ENCODE results near the gene ENTR1. TPM values are rescaled to one million over a fixed set of nuclear protein-coding genes. Genes with fewer than 3 reads are reported as not detected.

The ENTR1 gene
- polyA plus RNA-seq, 1 donor from 2014 or later: 63.7 TPM

DNA sequence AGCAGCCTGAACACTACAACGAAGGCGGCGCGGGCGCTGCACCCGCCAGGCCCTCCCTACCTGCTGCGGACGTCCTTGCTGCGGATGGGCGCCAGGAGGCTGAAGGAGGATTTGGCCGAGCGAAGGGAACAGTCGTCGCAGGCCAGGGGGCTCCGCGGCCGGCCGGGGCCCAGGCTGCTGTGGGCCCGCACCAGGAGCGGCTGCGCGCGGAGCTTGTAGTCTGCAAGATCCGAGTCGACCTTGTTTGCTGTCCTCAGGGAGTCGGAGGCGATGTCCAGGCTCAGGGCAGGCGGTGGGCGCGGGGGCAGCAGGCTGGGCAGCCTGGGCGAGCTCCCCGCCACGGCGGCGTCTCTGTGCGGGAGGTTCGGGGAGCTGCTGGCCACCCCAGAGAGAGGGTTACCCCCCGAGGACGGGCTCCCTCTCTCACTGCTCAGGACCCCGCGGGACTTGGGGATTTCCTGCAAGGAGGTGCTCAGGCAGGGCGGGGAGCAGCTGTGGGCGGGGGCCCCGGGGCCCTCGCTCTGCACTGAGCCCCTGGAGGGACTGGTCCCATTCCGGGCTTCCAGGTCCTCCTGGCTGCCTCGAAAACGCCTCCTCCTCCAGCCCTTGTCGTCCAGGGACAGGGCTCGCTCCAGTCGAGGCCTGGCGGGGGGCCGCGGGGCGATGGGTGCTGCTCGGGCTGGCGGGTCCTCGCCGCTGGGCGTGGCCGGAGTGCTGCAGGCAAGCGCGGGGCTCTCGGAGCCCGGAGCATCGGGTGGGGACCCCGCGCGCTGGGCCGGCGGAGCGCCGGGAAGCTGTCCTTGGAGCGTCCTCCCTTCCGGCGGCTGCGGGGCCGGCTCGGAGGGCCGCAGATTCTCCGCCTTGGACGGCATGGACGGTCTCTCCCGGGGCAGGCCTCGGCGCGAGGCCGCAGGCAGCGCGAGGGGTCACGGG, 28.4 kb upstream of the ENTR1 start:
- TF ChIP-seq EP300 (conservative IDR thresholded peaks at IDR 0.05; ENCODE audit: poor library complexity, severe bottlenecking): no peak
- TF ChIP-seq, protein P1, sequence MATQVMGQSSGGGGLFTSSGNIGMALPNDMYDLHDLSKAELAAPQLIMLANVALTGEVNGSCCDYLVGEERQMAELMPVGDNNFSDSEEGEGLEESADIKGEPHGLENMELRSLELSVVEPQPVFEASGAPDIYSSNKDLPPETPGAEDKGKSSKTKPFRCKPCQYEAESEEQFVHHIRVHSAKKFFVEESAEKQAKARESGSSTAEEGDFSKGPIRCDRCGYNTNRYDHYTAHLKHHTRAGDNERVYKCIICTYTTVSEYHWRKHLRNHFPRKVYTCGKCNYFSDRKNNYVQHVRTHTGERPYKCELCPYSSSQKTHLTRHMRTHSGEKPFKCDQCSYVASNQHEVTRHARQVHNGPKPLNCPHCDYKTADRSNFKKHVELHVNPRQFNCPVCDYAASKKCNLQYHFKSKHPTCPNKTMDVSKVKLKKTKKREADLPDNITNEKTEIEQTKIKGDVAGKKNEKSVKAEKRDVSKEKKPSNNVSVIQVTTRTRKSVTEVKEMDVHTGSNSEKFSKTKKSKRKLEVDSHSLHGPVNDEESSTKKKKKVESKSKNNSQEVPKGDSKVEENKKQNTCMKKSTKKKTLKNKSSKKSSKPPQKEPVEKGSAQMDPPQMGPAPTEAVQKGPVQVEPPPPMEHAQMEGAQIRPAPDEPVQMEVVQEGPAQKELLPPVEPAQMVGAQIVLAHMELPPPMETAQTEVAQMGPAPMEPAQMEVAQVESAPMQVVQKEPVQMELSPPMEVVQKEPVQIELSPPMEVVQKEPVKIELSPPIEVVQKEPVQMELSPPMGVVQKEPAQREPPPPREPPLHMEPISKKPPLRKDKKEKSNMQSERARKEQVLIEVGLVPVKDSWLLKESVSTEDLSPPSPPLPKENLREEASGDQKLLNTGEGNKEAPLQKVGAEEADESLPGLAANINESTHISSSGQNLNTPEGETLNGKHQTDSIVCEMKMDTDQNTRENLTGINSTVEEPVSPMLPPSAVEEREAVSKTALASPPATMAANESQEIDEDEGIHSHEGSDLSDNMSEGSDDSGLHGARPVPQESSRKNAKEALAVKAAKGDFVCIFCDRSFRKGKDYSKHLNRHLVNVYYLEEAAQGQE (IDR thresholded peaks at IDR 0.05; ENCODE audit: borderline replicate concordance): no peak
- TF ChIP-seq EZH2 (IDR thresholded peaks at IDR 0.05; ENCODE audit: borderline replicate concordance, insufficient read depth, low read length, poor library complexity, severe bottlenecking): no peak
- no peak for TF ChIP-seq SMC3 (conservative IDR thresholded peaks at IDR 0.05; ENCODE audit: poor library complexity)
- no peak for TF ChIP-seq MXI1 (conservative IDR thresholded peaks at IDR 0.05; ENCODE audit: poor library complexity, severe bottlenecking)
- no peak for TF ChIP-seq RAD21 (conservative IDR thresholded peaks at IDR 0.05)
- TF ChIP-seq TAF1 (IDR thresholded peaks at IDR 0.05; ENCODE audit: low read depth): no peak
- TF ChIP-seq, protein P2, sequence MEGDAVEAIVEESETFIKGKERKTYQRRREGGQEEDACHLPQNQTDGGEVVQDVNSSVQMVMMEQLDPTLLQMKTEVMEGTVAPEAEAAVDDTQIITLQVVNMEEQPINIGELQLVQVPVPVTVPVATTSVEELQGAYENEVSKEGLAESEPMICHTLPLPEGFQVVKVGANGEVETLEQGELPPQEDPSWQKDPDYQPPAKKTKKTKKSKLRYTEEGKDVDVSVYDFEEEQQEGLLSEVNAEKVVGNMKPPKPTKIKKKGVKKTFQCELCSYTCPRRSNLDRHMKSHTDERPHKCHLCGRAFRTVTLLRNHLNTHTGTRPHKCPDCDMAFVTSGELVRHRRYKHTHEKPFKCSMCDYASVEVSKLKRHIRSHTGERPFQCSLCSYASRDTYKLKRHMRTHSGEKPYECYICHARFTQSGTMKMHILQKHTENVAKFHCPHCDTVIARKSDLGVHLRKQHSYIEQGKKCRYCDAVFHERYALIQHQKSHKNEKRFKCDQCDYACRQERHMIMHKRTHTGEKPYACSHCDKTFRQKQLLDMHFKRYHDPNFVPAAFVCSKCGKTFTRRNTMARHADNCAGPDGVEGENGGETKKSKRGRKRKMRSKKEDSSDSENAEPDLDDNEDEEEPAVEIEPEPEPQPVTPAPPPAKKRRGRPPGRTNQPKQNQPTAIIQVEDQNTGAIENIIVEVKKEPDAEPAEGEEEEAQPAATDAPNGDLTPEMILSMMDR (IDR thresholded peaks at IDR 0.05; ENCODE audit: poor library complexity, severe bottlenecking): no peak
- TF ChIP-seq POLR2AphosphoS5 (IDR thresholded peaks at IDR 0.05): no peak
- Histone ChIP-seq H3K4me2 (ENCODE audit: low read length) (peak overlapping the region; percentile 73), H3K27ac (ENCODE audit: low read length) (no peak overlapping the region), H3K9me2 (ENCODE audit: insufficient read depth, low read length) (no peaks in the 10 kb centered on the region), H3F3A (ENCODE audit: insufficient read depth, low read length, poor library complexity, severe bottlenecking) (no peaks in the 10 kb centered on the region), H2AFZ (ENCODE audit: low read depth, low read length) (no peak overlapping the region), H3K36me3 (ENCODE audit: insufficient read depth, low read length) (no peaks in the 10 kb centered on the region), H3K9me3 (ENCODE audit: low read length) (no peaks in the 10 kb centered on the region), H3K79me2 (replicated peaks; ENCODE audit: insufficient read depth, low read length) (peaks cover 32% of the 10 kb centered on the region), H4K20me1 (ENCODE audit: insufficient read depth) (no peaks in the 10 kb centered on the region), H3K4me3 (ENCODE audit: low read length) (peak overlapping the region; percentile 96), H3K9ac (ENCODE audit: low read length) (peak overlapping the region; percentile 79), H3K27me3 (ENCODE audit: insufficient read depth, low read depth, low read length) (no peaks in the 10 kb centered on the region)

DNA sequence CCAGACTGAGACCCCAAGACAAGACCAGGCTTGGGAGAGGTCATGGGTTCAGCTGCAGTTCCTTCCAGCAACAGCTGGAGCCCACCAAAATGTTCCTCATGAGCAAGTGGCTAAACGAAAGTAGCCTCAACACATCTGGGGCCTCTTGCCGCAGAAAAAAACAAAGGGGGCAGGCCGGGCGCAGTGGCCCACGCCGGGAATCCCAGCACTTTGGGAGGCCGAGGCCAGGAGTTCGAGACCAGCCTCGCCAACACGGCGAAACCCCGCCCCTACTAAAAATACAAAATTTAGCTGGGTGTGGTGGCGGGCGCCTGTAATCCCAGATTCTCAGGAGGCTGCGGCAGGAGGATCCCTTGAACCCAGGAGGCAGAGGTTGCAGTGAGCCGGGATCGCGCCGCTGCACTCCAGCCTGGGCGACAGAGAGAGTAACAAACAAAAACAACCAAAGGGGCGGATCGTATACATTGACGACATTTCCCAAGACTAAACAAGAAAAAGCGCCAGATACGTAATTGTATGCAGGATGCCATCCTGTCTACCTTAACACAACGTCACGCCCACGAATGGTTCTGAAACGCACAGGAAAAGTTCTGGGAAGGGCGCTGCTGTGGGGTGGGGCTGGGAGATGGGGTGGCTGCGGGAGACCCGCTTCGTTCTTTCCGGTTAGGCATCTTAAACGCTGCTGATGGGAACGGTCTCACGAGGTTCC, 27.6 kb upstream of the ENTR1 start:
- H3K36me3 ChIP-seq (ENCODE audit: insufficient read depth, low read length): no peaks in the 10 kb centered on the region
- no peaks in the 10 kb centered on the region for H3K27me3 ChIP-seq (ENCODE audit: insufficient read depth, low read depth, low read length)
- TF ChIP-seq SMC3 (conservative IDR thresholded peaks at IDR 0.05; ENCODE audit: poor library complexity): no peak
- TF ChIP-seq, protein P2 (IDR thresholded peaks at IDR 0.05; ENCODE audit: poor library complexity, severe bottlenecking): no peak
- TF ChIP-seq EP300 (conservative IDR thresholded peaks at IDR 0.05; ENCODE audit: poor library complexity, severe bottlenecking): no peak
- TF ChIP-seq TAF1 (IDR thresholded peaks at IDR 0.05; ENCODE audit: low read depth): no peak
- no peak for TF ChIP-seq EZH2 (IDR thresholded peaks at IDR 0.05; ENCODE audit: borderline replicate concordance, insufficient read depth, low read length, poor library complexity, severe bottlenecking)
- TF ChIP-seq POLR2AphosphoS5 (IDR thresholded peaks at IDR 0.05): no peak
- no peak for TF ChIP-seq RAD21 (conservative IDR thresholded peaks at IDR 0.05)
- TF ChIP-seq, protein P1 (IDR thresholded peaks at IDR 0.05; ENCODE audit: borderline replicate concordance): no peak
- no peak for TF ChIP-seq MXI1 (conservative IDR thresholded peaks at IDR 0.05; ENCODE audit: poor library complexity, severe bottlenecking)
- no peak overlapping the region for H2AFZ ChIP-seq (ENCODE audit: low read depth, low read length)
- peaks cover 32% of the 10 kb centered on the region for H3K79me2 ChIP-seq (replicated peaks; ENCODE audit: insufficient read depth, low read length)
- peak overlapping the region; percentile 96 for H3K4me3 ChIP-seq (ENCODE audit: low read length)
- peak overlapping the region; percentile 79 for H3K9ac ChIP-seq (ENCODE audit: low read length)
- H4K20me1 ChIP-seq (ENCODE audit: insufficient read depth): no peaks in the 10 kb centered on the region
- no peaks in the 10 kb centered on the region for H3K9me2 ChIP-seq (ENCODE audit: insufficient read depth, low read length)
- H3K9me3 ChIP-seq (ENCODE audit: low read length): no peaks in the 10 kb centered on the region
- no peak overlapping the region for H3K27ac ChIP-seq (ENCODE audit: low read length)
- peak overlapping the region; percentile 73 for H3K4me2 ChIP-seq (ENCODE audit: low read length)
- no peaks in the 10 kb centered on the region for H3F3A ChIP-seq (ENCODE audit: insufficient read depth, low read length, poor library complexity, severe bottlenecking)

Data from neural cell (in vitro differentiated cells).